GM20000 (cell line): ENCODE data around the gene PHLDB2.

ENCODE experiments used
- DNase-seq: peaks from one replicate; pipeline ENCODE4 v3.0.0; 2012; ENCODE audit warnings: low spot score
- CTCF ChIP-seq: IDR thresholded peaks from 2 replicates; pipeline ENCODE4 v1.5.1; 2012; ENCODE audit warnings: mild to moderate bottlenecking, control low read depth; ENCODE audit errors: extremely low read depth, missing control alignments

Gene PHLDB2

GRCh38 chr3:111881480-111881879 lies 22.4 kb downstream of the PHLDB2 start:
- TF ChIP-seq CTCF: no peak
- no peak for DNase-seq

GRCh38 chr3:111882194-111882593 lies 23.1 kb downstream of the PHLDB2 start:
- DNase-seq: no peak
- no peak for TF ChIP-seq CTCF

DNA sequence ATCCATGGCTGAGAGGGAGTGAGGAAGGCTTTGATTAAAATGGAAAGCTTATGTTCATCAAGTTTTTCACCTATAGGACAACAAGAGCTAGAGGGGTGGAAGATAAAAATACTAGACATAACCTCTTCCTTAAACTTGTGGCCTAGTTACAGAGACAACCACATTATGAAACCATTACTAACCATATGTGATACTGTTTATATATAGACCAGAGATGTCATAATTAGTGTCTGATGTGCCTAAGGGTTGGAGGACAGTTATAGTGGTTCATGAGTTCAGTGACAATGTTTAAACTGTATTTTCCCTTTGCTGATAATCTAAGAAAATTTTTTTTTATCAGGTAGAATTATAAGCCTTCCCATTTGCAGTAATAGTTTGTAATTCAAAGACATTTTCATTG lies 23.7 kb downstream of the PHLDB2 start:
- peak; percentile 14 for DNase-seq
- no peak for TF ChIP-seq CTCF

DNA sequence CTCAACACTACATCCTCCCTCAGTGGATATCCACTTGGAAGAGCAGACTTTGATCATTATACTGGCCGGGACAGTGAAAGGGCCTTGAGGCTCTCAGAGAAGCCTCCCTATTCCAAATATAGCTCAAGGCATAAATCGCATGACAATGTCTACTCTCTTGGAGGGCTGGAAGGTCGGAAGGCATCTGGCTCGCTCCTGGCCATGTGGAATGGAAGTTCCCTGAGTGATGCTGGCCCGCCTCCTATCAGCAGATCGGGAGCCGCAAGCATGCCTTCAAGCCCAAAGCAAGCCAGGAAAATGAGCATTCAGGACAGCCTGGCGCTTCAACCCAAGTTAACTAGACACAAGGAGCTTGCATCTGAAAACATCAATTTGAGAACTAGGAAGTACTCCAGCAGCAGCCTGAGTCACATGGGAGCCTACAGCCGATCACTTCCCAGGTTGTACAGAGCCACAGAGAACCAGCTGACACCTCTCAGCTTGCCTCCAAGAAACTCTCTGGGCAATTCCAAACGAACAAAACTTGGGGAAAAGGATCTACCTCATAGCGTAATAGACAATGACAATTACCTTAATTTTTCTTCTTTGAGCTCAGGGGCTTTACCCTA lies 25.4 kb downstream of the PHLDB2 start:
- DNase-seq: no peak
- TF ChIP-seq CTCF: no peak

DNA sequence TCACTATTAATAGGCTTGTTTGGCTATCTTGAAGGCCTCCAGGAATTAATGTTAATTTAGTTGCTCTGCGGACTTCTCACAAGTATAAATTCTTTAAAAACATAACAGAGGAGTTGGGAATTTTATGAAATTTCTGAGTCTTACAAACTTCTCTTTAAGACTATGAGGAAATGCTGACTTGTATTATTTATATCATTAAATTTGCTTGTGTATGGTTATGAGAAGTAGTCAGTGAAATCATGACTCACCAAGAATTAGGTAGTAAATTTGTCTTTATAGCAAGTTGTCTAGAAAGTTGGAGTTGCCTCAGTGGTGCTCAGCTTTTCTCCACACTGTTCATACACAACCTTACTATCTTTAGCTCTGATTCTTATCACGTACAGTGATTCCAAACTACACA lies 26.5 kb downstream of the PHLDB2 start:
- no peak for TF ChIP-seq CTCF
- no peak for DNase-seq

DNA sequence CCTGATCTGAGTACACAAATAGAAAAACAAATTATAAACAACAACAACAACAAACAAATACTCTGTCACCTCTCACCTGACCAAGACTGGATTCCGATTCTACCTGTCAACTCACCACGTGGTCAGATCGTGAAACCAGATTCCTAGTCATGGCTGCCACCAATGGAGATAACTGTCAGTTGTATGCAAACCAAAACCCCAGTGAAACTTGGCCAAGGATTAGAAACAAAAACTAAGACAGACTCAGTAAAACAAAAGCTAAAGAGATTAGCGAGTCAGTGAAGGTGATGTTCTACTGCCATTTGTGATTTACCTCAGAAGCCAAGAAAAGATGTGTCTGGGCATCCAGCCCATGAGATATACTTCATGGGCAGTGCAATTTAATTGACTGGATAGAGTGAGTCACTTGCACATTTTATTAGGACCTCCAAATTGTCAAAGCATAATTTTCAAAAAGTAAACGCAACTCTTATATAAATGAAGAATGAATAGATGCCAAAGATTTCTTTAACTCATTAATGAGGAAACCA lies 31.1 kb downstream of the PHLDB2 start:
- TF ChIP-seq CTCF: no peak
- DNase-seq: no peak

DNA sequence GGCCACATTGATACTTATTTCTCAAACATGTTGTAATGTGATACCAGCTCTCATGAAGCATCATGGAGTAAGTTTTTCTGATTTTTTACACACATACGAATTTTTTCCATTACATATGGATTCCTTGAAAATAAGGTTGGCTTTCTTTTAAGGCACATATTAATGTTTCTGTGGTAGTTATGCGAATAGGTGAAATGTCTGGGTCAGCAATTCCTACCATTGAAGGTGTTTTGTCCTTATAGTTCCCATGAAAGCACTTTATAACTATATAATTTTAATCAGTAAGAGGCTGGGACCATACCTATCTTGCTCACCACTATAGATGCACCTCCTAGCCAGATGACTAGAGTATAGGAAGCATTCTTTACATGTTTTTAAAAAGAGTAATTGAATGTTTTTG lies 33.0 kb downstream of the PHLDB2 start:
- DNase-seq: no peak
- no peak for TF ChIP-seq CTCF
